Skin epidermis (tissue), 12 donors: ENCODE data around the gene RTRAF.

Source experiments
- H3K27ac ChIP-seq, 21 experiments: fragments of 200-600 bp; sonication (generic) in 11 of 21; one replicate each; pipeline ENCODE4 v1.5.0; 2020; ENCODE audit warnings: mild to moderate bottlenecking in 3 of 21, inconsistent platforms in 2 of 21, moderate library complexity in 2 of 21
- H3K4me3 ChIP-seq, 7 experiments: fragments of 200-600 bp; sonication (generic) in 2 of 7; one replicate each; pipeline ENCODE4 v1.5.0; 2020; ENCODE audit warnings: inconsistent platforms in 2 of 7, mild to moderate bottlenecking in 2 of 7, moderate library complexity in 1 of 7

RTRAF gene

GRCh38 chr14:52043690-52044089, 54.3 kb downstream of the RTRAF start:
- peak overlapping the region in 1 of 21 experiments; percentile 20 for H3K27ac ChIP-seq
- no peak overlapping the region for H3K4me3 ChIP-seq

- Histone ChIP-seq H3K4me3 (no peak overlapping the region), H3K27ac (peak overlapping the region in 3 of 21 experiments; percentile 3 to 74 (median 50))
These were observed 55.6 kb downstream of the RTRAF start for GRCh38 chr14:52044791-52045522.

GRCh38 chr14:52046376-52046917, 57.1 kb downstream of the RTRAF start:
- Histone ChIP-seq H3K4me3 (no peak overlapping the region), H3K27ac (no peak overlapping the region)

GRCh38 chr14:52048116-52048515, 58.8 kb downstream of the RTRAF start:
- Histone ChIP-seq H3K27ac (no peak overlapping the region), H3K4me3 (no peak overlapping the region)

- peak overlapping the region in 3 of 21 experiments; percentile 9 to 23 (median 15) for H3K27ac ChIP-seq
- H3K4me3 ChIP-seq: no peak overlapping the region
These were observed 59.4 kb downstream of the RTRAF start for GRCh38 chr14:52048641-52049204.

GRCh38 chr14:52049271-52049670, 59.9 kb downstream of the RTRAF start:
- Histone ChIP-seq H3K27ac (peak overlapping the region in 2 of 21 experiments; percentile 9 to 23), H3K4me3 (no peak overlapping the region)

- Histone ChIP-seq H3K4me3 (no peak overlapping the region), H3K27ac (peak overlapping the region in 6 of 21 experiments; percentile 16 to 82 (median 61))
These were observed 60.6 kb downstream of the RTRAF start for GRCh38 chr14:52049721-52050588.

- peak overlapping the region in 10 of 21 experiments; percentile 10 to 82 (median 62) for H3K27ac ChIP-seq
- no peak overlapping the region for H3K4me3 ChIP-seq
These were observed 61.9 kb downstream of the RTRAF start for GRCh38 chr14:52051251-52051650.

GRCh38 chr14:52051871-52052270, 62.5 kb downstream of the RTRAF start:
- Histone ChIP-seq H3K27ac (peak overlapping the region in 10 of 21 experiments; percentile 10 to 82 (median 62)), H3K4me3 (no peak overlapping the region)

GRCh38 chr14:52052288-52052943, 63.1 kb downstream of the RTRAF start:
- Histone ChIP-seq H3K4me3 (no peak overlapping the region), H3K27ac (peak overlapping the region in 12 of 21 experiments; percentile 13 to 84 (median 56))

- Histone ChIP-seq H3K4me3 (no peak overlapping the region), H3K27ac (peak overlapping the region in 11 of 21 experiments; percentile 16 to 84 (median 64))
These were observed 63.7 kb downstream of the RTRAF start for GRCh38 chr14:52053044-52053443.

GRCh38 chr14:52054678-52055077, 65.3 kb downstream of the RTRAF start:
- Histone ChIP-seq H3K27ac (peak overlapping the region in 3 of 21 experiments; percentile 0 to 84 (median 18)), H3K4me3 (no peak overlapping the region)

- H3K4me3 ChIP-seq: no peak overlapping the region
- H3K27ac ChIP-seq: peak overlapping the region in 3 of 21 experiments; percentile 18 to 84 (median 24)
These were observed 65.8 kb downstream of the RTRAF start for GRCh38 chr14:52055167-52055566.

GRCh38 chr14:52058341-52058740, 69.0 kb downstream of the RTRAF start:
- Histone ChIP-seq H3K27ac (no peak overlapping the region), H3K4me3 (no peak overlapping the region)

GRCh38 chr14:52059649-52060048, 70.3 kb downstream of the RTRAF start:
- Histone ChIP-seq H3K4me3 (no peak overlapping the region), H3K27ac (peak overlapping the region in 4 of 21 experiments; percentile 1 to 69 (median 39))

GRCh38 chr14:52060080-52060479, 70.7 kb downstream of the RTRAF start:
- Histone ChIP-seq H3K27ac (peak overlapping the region in 5 of 21 experiments; percentile 1 to 69 (median 26)), H3K4me3 (no peak overlapping the region)
